Activated CD8-positive, alpha-beta memory T cell treated with anti-CD3 and anti-CD28 coated beads for 24 hours (primary cell): Measurements from ENCODE around the gene ZFYVE28.

Experiments
- DNase-seq: peaks from one replicate; pipeline ENCODE4 v3.0.0-alpha.2; 2020

Gene ZFYVE28

GRCh38 chr4:2299794-2300193 lies 118.7 kb downstream of the ZFYVE28 start:
- peak; percentile 35 for DNase-seq

GRCh38 chr4:2298532-2298991 lies 119.9 kb downstream of the ZFYVE28 start:
- DNase-seq, result no peak

GRCh38 chr4:2297606-2298531 lies 120.6 kb downstream of the ZFYVE28 start:
- DNase-seq, result peak; percentile 59

DNA sequence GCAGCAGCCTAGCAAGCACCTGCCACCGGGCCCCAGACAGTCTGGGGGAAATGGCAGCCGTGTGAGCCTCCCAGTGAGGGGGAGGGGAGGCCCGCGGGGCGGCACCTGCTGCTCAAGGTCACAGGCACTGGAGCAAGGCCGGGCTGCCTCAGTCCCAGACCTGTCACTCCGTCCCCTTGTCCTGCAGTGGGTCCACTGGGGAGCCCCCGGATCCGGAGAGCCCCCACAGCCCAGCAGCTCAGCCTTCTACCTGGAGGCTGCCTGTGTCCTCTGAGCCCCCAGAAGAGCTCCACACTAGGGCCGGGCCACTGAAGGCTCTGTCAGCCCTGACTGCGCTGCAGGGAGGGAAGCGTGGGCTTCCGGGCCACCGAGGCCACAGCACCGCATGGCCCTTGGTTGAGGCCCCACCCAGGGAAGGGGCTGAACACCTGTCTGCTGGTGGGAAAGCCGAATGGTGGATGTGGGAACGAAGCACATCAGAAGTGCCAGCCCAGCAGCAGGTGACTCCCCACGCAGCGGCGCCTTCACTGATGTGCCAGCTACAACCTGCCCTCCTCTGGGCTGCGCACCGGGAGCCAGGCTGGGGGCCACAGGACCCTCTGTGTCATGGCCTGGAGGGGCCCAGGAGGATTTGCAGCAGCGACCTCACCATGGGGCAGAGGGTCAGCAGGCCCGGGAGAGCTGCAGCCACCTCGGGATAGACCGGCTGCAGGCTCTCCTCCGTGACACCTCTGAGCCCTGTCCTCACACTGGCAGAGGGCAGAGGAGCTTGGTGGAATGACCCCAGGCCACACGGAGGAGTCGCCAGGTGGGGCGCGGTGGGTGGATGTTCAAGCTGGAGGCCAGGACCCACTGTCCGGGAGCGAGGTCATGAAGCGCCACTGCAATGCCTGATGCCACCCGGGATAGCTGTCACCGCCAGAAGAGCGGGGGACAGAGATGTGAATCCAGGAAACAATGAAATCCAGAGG lies 121.5 kb downstream of the ZFYVE28 start:
- peak; percentile 70 for DNase-seq

- peak; percentile 65 for DNase-seq
These were observed 122.5 kb downstream of the ZFYVE28 start for GRCh38 chr4:2295900-2296442.

DNA sequence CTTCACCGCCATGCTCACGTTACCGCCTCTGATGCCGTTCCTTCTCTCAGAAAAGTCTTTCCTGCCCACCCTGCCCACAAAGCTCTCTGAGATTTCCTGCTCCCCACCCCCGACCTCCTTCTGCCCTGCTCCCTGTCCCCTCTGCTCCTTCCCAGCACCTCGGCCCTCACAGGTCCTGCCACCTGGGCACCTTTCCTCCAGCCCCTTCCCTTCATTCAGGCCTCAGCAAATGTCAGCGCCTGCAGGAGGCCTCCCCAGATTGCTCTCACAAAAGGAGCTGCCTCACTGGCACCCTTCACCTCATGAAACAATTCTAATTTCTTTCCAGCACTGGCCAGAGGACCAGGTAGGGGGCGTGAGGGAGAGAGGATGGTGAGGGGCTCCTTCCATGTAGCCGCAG lies 122.9 kb downstream of the ZFYVE28 start:
- DNase-seq, result peak; percentile 63

- DNase-seq, result peak; percentile 48
These were observed 125.8 kb downstream of the ZFYVE28 start for GRCh38 chr4:2292646-2293108.

GRCh38 chr4:2291705-2292645 lies 126.5 kb downstream of the ZFYVE28 start:
- peak; percentile 50 for DNase-seq

DNA sequence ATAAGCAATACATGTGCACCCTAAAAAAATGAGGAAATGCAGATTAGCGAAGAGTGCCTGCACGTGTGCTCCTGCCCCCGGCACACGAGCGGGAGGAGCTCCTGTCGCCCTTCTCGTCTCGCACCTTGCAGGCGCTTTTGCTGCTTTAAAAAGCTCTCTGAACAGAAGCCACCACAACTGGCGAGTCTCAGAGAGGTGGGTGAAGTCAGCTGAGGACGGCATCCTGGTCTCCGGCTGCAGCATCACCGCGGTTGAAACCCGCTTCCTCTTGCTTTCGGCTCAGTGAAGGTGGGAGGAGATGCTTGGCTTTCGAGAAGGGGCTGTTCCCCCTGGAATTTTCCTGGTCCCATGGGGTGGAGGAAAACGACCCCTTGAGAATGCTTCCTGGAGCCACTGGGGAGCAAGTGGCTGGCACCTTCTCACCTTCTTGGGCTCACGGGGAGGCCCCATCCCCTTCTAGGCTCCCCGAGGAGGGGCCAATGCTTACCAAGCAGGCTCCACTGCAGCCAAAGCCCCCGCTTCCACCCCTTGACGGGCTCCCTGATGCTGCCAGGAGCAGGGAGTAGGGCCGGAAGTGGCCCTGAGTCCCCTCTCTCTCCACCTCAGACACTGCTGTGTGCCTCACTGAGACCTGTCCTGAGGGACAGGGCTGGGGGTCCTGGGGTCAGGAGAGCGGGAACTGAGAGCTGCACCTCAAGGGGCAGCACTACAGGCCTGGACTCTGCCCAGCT lies 127.3 kb downstream of the ZFYVE28 start:
- peak; percentile 82 for DNase-seq

DNA sequence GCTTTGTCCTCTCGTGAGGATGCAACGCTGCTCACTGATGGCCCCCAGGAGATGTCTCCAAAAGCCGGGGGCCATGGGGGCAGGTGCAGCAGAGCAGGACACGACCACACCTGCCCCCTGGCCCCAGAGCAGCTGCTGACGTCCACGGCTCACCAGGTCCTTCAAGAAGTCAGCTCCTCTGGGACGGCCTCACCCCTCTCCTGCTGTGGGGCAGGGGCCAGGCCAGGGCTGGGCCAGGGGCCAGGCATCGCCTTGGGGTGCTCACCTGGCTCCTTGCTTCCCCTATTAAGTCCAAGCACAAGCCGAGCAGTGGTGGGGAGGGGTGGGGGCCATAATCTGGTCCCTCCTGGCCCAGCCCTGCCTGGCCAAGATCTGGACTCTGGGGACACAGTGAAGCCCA lies 128.0 kb downstream of the ZFYVE28 start:
- DNase-seq, result peak; percentile 59

GRCh38 chr4:2289955-2290333 lies 128.5 kb downstream of the ZFYVE28 start:
- DNase-seq, result peak; percentile 57

- no peak for DNase-seq
These were observed 129.0 kb downstream of the ZFYVE28 start for GRCh38 chr4:2289311-2289954.

- no peak for DNase-seq
These were observed 130.3 kb downstream of the ZFYVE28 start for GRCh38 chr4:2288051-2288541.

DNA sequence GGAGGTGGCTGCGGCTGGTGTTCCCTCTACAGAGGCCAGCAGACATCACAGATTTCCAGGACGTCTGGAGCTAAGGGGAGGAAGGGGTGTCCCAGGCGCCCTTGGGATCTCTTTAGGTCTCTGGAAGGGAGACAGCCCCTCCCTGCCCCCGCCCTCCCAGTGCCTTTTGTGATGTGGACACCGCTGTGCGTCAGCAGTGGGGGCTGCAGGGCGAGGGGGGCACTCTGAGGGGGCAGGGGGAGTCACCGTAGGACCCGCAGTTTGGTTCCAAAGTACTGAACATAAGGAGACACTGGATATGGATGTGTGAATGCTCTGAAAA lies 130.9 kb downstream of the ZFYVE28 start:
- DNase-seq, result no peak

GRCh38 chr4:2286904-2287593 lies 131.4 kb downstream of the ZFYVE28 start:
- DNase-seq, result no peak

DNA sequence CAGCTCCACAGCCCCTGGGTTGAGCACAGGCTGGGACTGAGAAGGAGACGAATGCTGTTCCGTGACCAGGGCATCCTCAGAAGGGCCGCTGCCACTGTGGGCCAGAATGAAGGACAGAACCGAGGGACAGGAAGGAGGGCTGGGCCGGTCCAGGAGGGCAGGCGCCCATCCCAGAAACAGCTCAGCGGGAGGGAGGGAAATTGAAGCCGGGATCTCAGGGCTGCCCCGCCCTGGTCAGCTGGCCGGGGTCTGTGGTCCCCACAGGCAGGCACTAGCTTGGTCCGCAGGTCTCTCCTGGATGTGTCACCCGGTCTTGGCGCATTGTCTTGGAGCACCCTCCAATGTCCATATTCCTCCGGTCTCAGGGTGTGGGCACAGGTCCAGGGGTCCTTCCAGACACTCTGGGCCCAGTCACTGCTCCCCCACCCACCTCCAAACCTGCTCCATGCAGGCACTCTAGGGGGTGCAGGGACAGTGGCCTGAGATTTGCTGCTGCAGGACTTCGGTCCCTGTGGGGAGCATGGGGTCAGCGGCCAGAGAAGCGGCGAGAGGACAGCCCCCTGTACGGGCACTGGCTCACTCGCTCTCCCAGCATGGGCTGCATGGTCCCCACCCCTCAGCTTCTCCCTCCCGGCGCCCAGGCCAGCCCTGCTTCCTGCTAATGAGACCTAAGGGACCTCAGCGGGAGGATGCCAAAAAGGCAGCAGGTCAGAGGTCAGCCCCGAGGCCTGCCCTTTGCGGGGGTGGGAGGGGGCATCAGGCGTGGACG lies 132.6 kb downstream of the ZFYVE28 start:
- no peak for DNase-seq

DNA sequence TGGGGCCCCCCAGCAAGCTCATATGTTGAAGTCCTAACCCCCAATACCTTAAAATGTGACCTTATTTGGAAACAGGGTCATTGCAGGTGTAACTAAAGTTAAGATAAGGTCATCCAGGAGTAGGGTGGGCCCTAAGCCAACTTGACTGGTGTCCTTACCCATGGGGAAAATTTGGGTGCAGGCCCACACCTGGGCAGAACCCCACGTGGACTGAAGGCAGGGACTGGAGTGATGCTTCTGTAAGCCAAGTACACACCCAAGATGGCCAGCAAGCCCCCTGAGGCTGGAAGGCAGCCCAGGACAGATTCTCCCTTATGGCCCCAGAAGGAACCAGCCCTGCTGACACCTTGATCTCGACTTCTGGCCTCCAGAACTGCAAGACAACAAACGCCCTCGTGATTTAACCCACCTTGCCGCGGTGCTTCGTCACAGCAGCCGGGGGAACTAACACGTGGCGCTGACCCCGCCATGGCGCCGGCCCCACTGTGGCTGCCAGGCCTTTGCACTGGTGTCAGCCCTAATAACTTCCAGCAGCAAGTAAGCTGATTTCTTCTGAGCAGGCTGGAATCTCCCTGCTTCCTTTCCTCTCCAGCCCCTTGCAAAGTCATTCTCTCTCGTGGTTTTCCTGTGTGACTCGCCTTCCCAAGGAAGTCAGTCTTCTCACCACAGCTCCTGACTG lies 133.4 kb downstream of the ZFYVE28 start:
- no peak for DNase-seq

GRCh38 chr4:2284161-2284933 lies 134.1 kb downstream of the ZFYVE28 start:
- DNase-seq, result no peak
